Measurements from ENCODE around the gene ITPK1.

ITPK1 gene

GRCh38 chr14:93029911-93030508, 85.7 kb downstream of the ITPK1 start:
- Mint-ChIP-seq H3K27me3 (no peaks in the 10 kb centered on the region), H3K4me3 (no peak overlapping the region), H3K27ac (peak overlapping the region in 1 of 2 donors; percentile 79), H3K4me1 (peaks cover 74% of the 10 kb centered on the region), H3K9me3 (no peaks in the 10 kb centered on the region)
- no peak for ATAC-seq
- DNase-seq = no peak

- Mint-ChIP-seq H3K4me3 (no peak overlapping the region), H3K4me1 (peaks cover 74% of the 10 kb centered on the region), H3K27me3 (no peaks in the 10 kb centered on the region), H3K9me3 (no peaks in the 10 kb centered on the region), H3K27ac (peak overlapping the region; percentile 35 to 57)
- DNase-seq (no peak), ATAC-seq (no peak)
These were observed 86.3 kb downstream of the ITPK1 start for GRCh38 chr14:93029417-93029816.

GRCh38 chr14:93028724-93029076, 87.0 kb downstream of the ITPK1 start:
- H3K4me1 Mint-ChIP-seq = peaks cover 74% of the 10 kb centered on the region

GRCh38 chr14:93027810-93028723, 87.7 kb downstream of the ITPK1 start:
- H3K9me3 Mint-ChIP-seq = peaks cover 0 to 2% of the 10 kb centered on the region in 2 donors
- DNase-seq = no peak
- no peak for ATAC-seq
- H3K4me1 Mint-ChIP-seq = peaks cover 74% of the 10 kb centered on the region
- peak overlapping the region in 1 of 2 donors; percentile 60 for H3K27ac Mint-ChIP-seq
- no peaks in the 10 kb centered on the region for H3K27me3 Mint-ChIP-seq
- H3K4me3 Mint-ChIP-seq = no peak overlapping the region

More at GRCh38 chr14:93028724-93029076, 87.0 kb downstream of the ITPK1 start:
- ATAC-seq (no peak), DNase-seq (no peak)
- Mint-ChIP-seq H3K9me3 (no peaks in the 10 kb centered on the region), H3K27ac (no peak overlapping the region), H3K4me3 (no peak overlapping the region), H3K27me3 (no peaks in the 10 kb centered on the region)

GRCh38 chr14:93026339-93026738, 89.4 kb downstream of the ITPK1 start:
- DNase-seq (no peak), ATAC-seq (no peak)
- Mint-ChIP-seq H3K27ac (peak overlapping the region in 1 of 2 donors; percentile 66), H3K4me3 (no peak overlapping the region), H3K4me1 (peaks cover 74% of the 10 kb centered on the region), H3K27me3 (no peaks in the 10 kb centered on the region), H3K9me3 (peaks cover 0 to 8% of the 10 kb centered on the region in 2 donors)

GRCh38 chr14:93025055-93025454, 90.7 kb downstream of the ITPK1 start:
- peak; percentile 19 to 37 for DNase-seq
- peak overlapping the region; percentile 93 to 97 for H3K27ac Mint-ChIP-seq
- H3K4me3 Mint-ChIP-seq = peak overlapping the region; percentile 52 to 65

GRCh38 chr14:93024493-93024892, 91.2 kb downstream of the ITPK1 start:
- DNase-seq = no peak
- Mint-ChIP-seq H3K4me1 (peaks cover 68% of the 10 kb centered on the region), H3K27me3 (no peaks in the 10 kb centered on the region), H3K9me3 (peaks cover 0 to 8% of the 10 kb centered on the region in 2 donors), H3K4me3 (peak overlapping the region in 1 of 2 donors; percentile 65), H3K27ac (peak overlapping the region; percentile 93 to 97)
- ATAC-seq = no peak

More at GRCh38 chr14:93025055-93025454, 90.7 kb downstream of the ITPK1 start:
- H3K27me3 Mint-ChIP-seq = no peaks in the 10 kb centered on the region
- H3K4me1 Mint-ChIP-seq = peaks cover 70% of the 10 kb centered on the region
- peaks cover 0 to 8% of the 10 kb centered on the region in 2 donors for H3K9me3 Mint-ChIP-seq
- peak; percentile 65 for ATAC-seq

- no peak overlapping the region for H3K4me3 Mint-ChIP-seq
- peak overlapping the region in 1 of 2 donors; percentile 9 for H3K27ac Mint-ChIP-seq
- peaks cover 63% of the 10 kb centered on the region for H3K4me1 Mint-ChIP-seq
- no peaks in the 10 kb centered on the region for H3K27me3 Mint-ChIP-seq
- no peak for ATAC-seq
- H3K9me3 Mint-ChIP-seq = peaks cover 0 to 8% of the 10 kb centered on the region in 2 donors
- DNase-seq = no peak
These were observed 91.8 kb downstream of the ITPK1 start for GRCh38 chr14:93023802-93024434.

- no peak overlapping the region for H3K4me3 Mint-ChIP-seq
- peaks cover 69% of the 10 kb centered on the region for H3K4me1 Mint-ChIP-seq
- H3K27ac Mint-ChIP-seq = peak overlapping the region; percentile 46 to 61
- DNase-seq = peak in 1 of 2 donors; percentile 22
- peaks cover 0 to 8% of the 10 kb centered on the region in 2 donors for H3K9me3 Mint-ChIP-seq
- ATAC-seq = peak; percentile 31
- H3K27me3 Mint-ChIP-seq = no peaks in the 10 kb centered on the region
These were observed 92.7 kb downstream of the ITPK1 start for GRCh38 chr14:93023039-93023438.

- ATAC-seq = no peak
- Mint-ChIP-seq H3K27me3 (no peaks in the 10 kb centered on the region), H3K4me1 (peaks cover 68% of the 10 kb centered on the region), H3K4me3 (no peak overlapping the region), H3K9me3 (peaks cover 0 to 8% of the 10 kb centered on the region in 2 donors), H3K27ac (no peak overlapping the region)
- no peak for DNase-seq
These were observed 95.8 kb downstream of the ITPK1 start for GRCh38 chr14:93019970-93020369.

GRCh38 chr14:93019367-93019843, 96.3 kb downstream of the ITPK1 start:
- ATAC-seq (no peak), DNase-seq (no peak)
- Mint-ChIP-seq H3K27ac (no peak overlapping the region), H3K4me3 (no peak overlapping the region), H3K9me3 (peaks cover 0 to 8% of the 10 kb centered on the region in 2 donors), H3K27me3 (no peaks in the 10 kb centered on the region), H3K4me1 (peaks cover 68% of the 10 kb centered on the region)

- peak overlapping the region in 1 of 2 donors; percentile 90 for H3K27ac Mint-ChIP-seq
- no peaks in the 10 kb centered on the region for H3K27me3 Mint-ChIP-seq
- DNase-seq (no peak), ATAC-seq (no peak)
- peaks cover 68% of the 10 kb centered on the region for H3K4me1 Mint-ChIP-seq
- H3K9me3 Mint-ChIP-seq = peaks cover 0 to 8% of the 10 kb centered on the region in 2 donors
- no peak overlapping the region for H3K4me3 Mint-ChIP-seq
These were observed 97.4 kb downstream of the ITPK1 start for GRCh38 chr14:93018366-93018765.

- H3K4me3 Mint-ChIP-seq = no peak overlapping the region
- H3K27ac Mint-ChIP-seq = peak overlapping the region; percentile 35 to 90
- no peaks in the 10 kb centered on the region for H3K27me3 Mint-ChIP-seq
- ATAC-seq (no peak), DNase-seq (no peak)
- H3K9me3 Mint-ChIP-seq = peaks cover 0 to 4% of the 10 kb centered on the region in 2 donors
- peaks cover 68% of the 10 kb centered on the region for H3K4me1 Mint-ChIP-seq
These were observed 97.8 kb downstream of the ITPK1 start for GRCh38 chr14:93017898-93018297.

- Mint-ChIP-seq H3K4me1 (peaks cover 68% of the 10 kb centered on the region), H3K9me3 (no peaks in the 10 kb centered on the region), H3K27me3 (no peaks in the 10 kb centered on the region), H3K4me3 (no peak overlapping the region), H3K27ac (peak overlapping the region in 1 of 2 donors; percentile 35)
- ATAC-seq = no peak
- DNase-seq = no peak
These were observed 98.4 kb downstream of the ITPK1 start for GRCh38 chr14:93017301-93017797.

GRCh38 chr14:93016275-93016845, 99.4 kb downstream of the ITPK1 start:
- no peak for ATAC-seq
- Mint-ChIP-seq H3K9me3 (no peaks in the 10 kb centered on the region), H3K4me3 (no peak overlapping the region), H3K4me1 (peaks cover 72% of the 10 kb centered on the region), H3K27ac (peak overlapping the region; percentile 52 to 90), H3K27me3 (no peaks in the 10 kb centered on the region)
- DNase-seq = no peak

All from stimulated activated naive CD8-positive, alpha-beta T cell treated with anti-CD3 and anti-CD28 coated beads, Interleukin-15, amount 100 ng/mL, for 72 hours (primary cell).